ENCODE measurements around the gene TMC4. TPM values are rescaled to one million over a fixed set of nuclear protein-coding genes. Genes with fewer than 3 reads are reported as not detected.
"Not testable (repeated sequence)": the region's sequence is repeated elsewhere in the genome, so short reads cannot be mapped to it uniquely, and the experiment has no call there.

Gene TMC4
- total RNA-seq, 1 experiment from 2014 or later: 1.9 TPM

GRCh38 chr19:54178581-54179261 is 5.8 kb upstream of the TMC4 start:
- Histone ChIP-seq H3K36me3 (replicated peaks; ENCODE audit: control insufficient read depth, insufficient read depth, low read length) (peaks cover 5% of the 10 kb centered on the region), H3K27me3 (ENCODE audit: control insufficient read depth, insufficient read depth, low read length) (no peaks in the 10 kb centered on the region), H3K4me3 (ENCODE audit: insufficient read depth, low read depth, low read length) (no peak overlapping the region)
- DNase-seq: peak; percentile 90

GRCh38 chr19:54173951-54174834 is 1.2 kb upstream of the TMC4 start:
- DNase-seq: peak; percentile 48
- Histone ChIP-seq H3K4me3 (ENCODE audit: insufficient read depth, low read depth, low read length) (no peak overlapping the region), H3K27me3 (ENCODE audit: control insufficient read depth, insufficient read depth, low read length) (no peaks in the 10 kb centered on the region), H3K36me3 (replicated peaks; ENCODE audit: control insufficient read depth, insufficient read depth, low read length) (peaks cover 1% of the 10 kb centered on the region)

- Histone ChIP-seq H3K27me3 (ENCODE audit: control insufficient read depth, insufficient read depth, low read length) (no peaks in the 10 kb centered on the region), H3K36me3 (replicated peaks; ENCODE audit: control insufficient read depth, insufficient read depth, low read length) (peaks cover 1% of the 10 kb centered on the region; the same call in 1 of the 2 replicates), H3K4me3 (ENCODE audit: insufficient read depth, low read depth, low read length) (peak overlapping the region; percentile 19)
- peak; percentile 50 for DNase-seq
Observed at GRCh38 chr19:54173359-54173699, 369 bp upstream of the TMC4 start.

- DNase-seq: peak; percentile 42
Observed at GRCh38 chr19:54171736-54172431, 1.1 kb downstream of the TMC4 start.

GRCh38 chr19:54169149-54169740 is 3.7 kb downstream of the TMC4 start:
- Histone ChIP-seq H3K27me3 (ENCODE audit: control insufficient read depth, insufficient read depth, low read length) (peaks cover 6% of the 10 kb centered on the region; the same call in 1 of the 2 replicates), H3K36me3 (replicated peaks; ENCODE audit: control insufficient read depth, insufficient read depth, low read length) (no peaks in the 10 kb centered on the region), H3K4me3 (ENCODE audit: insufficient read depth, low read depth, low read length) (no peak overlapping the region)
- DNase-seq: no peak

More at GRCh38 chr19:54171736-54172431, 1.1 kb downstream of the TMC4 start:
- not testable (repeated sequence) for H3K4me3 ChIP-seq (ENCODE audit: insufficient read depth, low read depth, low read length); H3K36me3 ChIP-seq (replicated peaks; ENCODE audit: control insufficient read depth, insufficient read depth, low read length); H3K27me3 ChIP-seq (ENCODE audit: control insufficient read depth, insufficient read depth, low read length)

GRCh38 chr19:54168174-54168917 is 4.6 kb downstream of the TMC4 start:
- H3K36me3 ChIP-seq (replicated peaks; ENCODE audit: control insufficient read depth, insufficient read depth, low read length): no peaks in the 10 kb centered on the region
- H3K4me3 ChIP-seq (ENCODE audit: insufficient read depth, low read depth, low read length): no peak overlapping the region
- DNase-seq: peak; percentile 97
- peaks cover 13% of the 10 kb centered on the region for H3K27me3 ChIP-seq (ENCODE audit: control insufficient read depth, insufficient read depth, low read length)

- Histone ChIP-seq H3K36me3 (replicated peaks; ENCODE audit: control insufficient read depth, insufficient read depth, low read length) (no peaks in the 10 kb centered on the region), H3K4me3 (ENCODE audit: insufficient read depth, low read depth, low read length) (no peak overlapping the region), H3K27me3 (ENCODE audit: control insufficient read depth, insufficient read depth, low read length) (peaks cover 18% of the 10 kb centered on the region)
- DNase-seq: no peak
Observed at GRCh38 chr19:54165222-54165621, 7.7 kb downstream of the TMC4 start.

GRCh38 chr19:54164369-54165068 is 8.4 kb downstream of the TMC4 start:
- Histone ChIP-seq H3K36me3 (replicated peaks; ENCODE audit: control insufficient read depth, insufficient read depth, low read length) (no peaks in the 10 kb centered on the region), H3K27me3 (ENCODE audit: control insufficient read depth, insufficient read depth, low read length) (peaks cover 18% of the 10 kb centered on the region), H3K4me3 (ENCODE audit: insufficient read depth, low read depth, low read length) (peak overlapping the region; percentile 43)
- DNase-seq: peak; percentile 99

- 0 out of 2 replicates have a peak, but pooled peaks cover 1% of the 10 kb centered on the region for H3K36me3 ChIP-seq (replicated peaks; ENCODE audit: control insufficient read depth, insufficient read depth, low read length)
- no peak overlapping the region; the same call in 1 of the 2 replicates for H3K4me3 ChIP-seq (ENCODE audit: insufficient read depth, low read depth, low read length)
- H3K27me3 ChIP-seq (ENCODE audit: control insufficient read depth, insufficient read depth, low read length): peaks cover 18% of the 10 kb centered on the region
- no peak for DNase-seq
Observed at GRCh38 chr19:54162884-54163283, 10.1 kb downstream of the TMC4 start.

- Histone ChIP-seq H3K27me3 (ENCODE audit: control insufficient read depth, insufficient read depth, low read length) (peaks cover 18% of the 10 kb centered on the region), H3K4me3 (ENCODE audit: insufficient read depth, low read depth, low read length) (peak overlapping the region; percentile 50), H3K36me3 (replicated peaks; ENCODE audit: control insufficient read depth, insufficient read depth, low read length) (peaks cover 1% of the 10 kb centered on the region; the same call in 1 of the 2 replicates)
- DNase-seq: peak; percentile 97
Observed at GRCh38 chr19:54162241-54162805, 10.6 kb downstream of the TMC4 start.

- peak overlapping the region; percentile 68 for H3K4me3 ChIP-seq (ENCODE audit: insufficient read depth, low read depth, low read length)
- peaks cover 17% of the 10 kb centered on the region for H3K27me3 ChIP-seq (ENCODE audit: control insufficient read depth, insufficient read depth, low read length)
- peaks cover 8% of the 10 kb centered on the region for H3K36me3 ChIP-seq (replicated peaks; ENCODE audit: control insufficient read depth, insufficient read depth, low read length)
- no peak for DNase-seq
Observed at GRCh38 chr19:54160854-54161253, 12.1 kb downstream of the TMC4 start.

GRCh38 chr19:54160182-54160811 is 12.7 kb downstream of the TMC4 start:
- peak overlapping the region; percentile 68 for H3K4me3 ChIP-seq (ENCODE audit: insufficient read depth, low read depth, low read length)
- H3K27me3 ChIP-seq (ENCODE audit: control insufficient read depth, insufficient read depth, low read length): peaks cover 16% of the 10 kb centered on the region
- H3K36me3 ChIP-seq (replicated peaks; ENCODE audit: control insufficient read depth, insufficient read depth, low read length): peaks cover 8% of the 10 kb centered on the region
- DNase-seq: no peak
